Fibroblast of the conjunctiva (primary cell): ENCODE measurements around the gene STX2.

Source experiments
- DNase-seq: peaks from one replicate; pipeline ENCODE4 v3.0.0-alpha.2; 2010; ENCODE audit warnings: low read depth

STX2 gene

DNA sequence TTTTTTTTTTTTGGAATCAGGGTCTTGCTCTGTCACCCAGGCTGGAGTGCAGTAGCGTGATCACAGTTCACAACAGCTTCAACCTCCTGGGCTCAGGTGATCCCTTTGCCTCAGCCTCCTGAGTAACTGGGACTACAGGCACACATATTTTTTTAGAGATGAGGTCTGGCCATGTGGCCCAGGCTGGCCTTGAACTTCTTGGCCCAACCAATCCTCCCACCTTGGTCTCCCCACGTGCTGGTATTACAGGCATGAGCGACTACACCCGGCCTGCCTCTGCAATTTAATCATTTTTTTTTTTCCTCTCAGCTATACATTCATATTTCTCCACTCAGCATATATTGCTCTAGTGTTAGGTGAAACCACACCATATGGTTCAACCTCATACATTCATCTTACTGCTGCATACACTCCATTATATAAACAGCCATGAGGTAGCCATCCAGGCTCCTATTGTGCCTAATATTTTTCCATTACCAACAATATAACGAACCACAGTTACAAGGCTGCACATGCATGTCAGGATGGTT lies 7.1 kb downstream of the STX2 start:
- DNase-seq = no peak

DNA sequence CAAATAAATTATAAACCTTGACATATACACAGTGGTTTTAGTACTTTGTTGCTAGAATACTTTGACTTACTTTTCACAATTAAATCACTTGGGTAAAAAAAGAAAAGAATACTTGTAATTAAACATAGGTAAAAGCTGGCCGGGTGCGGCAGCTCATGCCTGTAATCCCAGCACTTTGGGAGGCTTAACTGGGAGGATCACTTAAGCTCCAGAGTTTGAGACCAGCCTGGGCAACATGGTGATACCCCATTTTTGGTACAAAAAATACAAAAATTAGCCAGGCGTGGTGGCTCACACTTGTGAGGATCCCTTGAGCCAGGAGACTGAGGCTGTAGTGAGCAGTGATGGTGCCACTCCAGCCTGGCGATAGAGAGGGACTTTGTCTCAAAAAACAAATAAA lies 7.8 kb downstream of the STX2 start:
- no peak for DNase-seq

DNA sequence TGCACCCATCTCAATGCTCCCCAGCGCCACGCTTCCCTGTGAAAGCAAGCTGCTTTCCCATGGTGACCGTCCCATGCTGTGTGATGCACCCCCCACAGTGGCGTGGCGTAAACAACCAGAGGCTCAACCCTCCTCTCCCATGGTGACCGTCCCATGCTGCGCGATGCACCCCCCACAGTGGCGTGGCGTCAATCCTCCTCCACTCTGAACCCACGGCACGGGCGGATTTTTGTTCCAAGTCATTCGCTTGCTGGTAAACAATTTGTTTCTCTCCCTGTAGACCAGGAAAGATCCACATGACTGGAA lies 8.9 kb downstream of the STX2 start:
- DNase-seq = no peak

DNA sequence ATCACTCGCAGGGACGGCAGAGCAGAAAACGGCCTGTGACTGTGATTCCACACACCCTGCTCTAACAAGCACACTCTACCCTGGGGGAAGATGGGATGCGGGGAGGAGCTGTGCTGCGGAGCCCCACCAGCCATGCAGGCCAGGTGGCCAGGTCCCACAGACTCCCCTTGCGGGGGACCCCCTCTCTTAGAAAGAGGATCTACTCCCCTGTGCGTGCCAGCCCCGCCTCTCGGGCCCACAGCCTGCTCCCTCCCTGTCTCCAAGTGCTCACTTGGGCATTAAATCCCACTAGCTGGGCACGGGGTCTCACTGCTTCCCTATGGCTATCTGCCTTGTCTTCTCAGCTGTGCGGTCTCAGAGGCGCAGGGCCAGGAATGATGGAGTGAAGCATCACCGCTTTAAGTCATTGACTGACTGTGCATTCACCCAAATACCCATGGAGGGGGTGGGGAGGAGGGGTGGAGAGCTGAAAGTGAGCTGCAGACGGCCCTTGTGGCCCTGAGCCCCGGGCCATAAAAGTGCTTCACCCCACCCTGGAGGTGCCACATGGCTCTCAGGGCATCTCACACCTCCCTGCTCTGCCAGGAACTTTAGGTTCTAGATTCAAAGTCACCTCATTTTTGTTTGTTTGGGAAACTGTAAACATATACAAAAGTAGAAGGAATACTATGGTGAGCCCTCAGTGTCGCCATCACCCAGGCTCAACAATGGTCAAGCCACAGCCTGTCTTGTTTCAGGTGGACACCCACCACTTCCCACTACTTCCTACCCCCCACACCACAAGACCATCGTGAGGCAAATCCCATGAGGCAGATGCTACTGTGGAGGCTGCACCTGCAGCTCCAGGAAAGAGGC lies 9.4 kb downstream of the STX2 start:
- DNase-seq = no peak

DNA sequence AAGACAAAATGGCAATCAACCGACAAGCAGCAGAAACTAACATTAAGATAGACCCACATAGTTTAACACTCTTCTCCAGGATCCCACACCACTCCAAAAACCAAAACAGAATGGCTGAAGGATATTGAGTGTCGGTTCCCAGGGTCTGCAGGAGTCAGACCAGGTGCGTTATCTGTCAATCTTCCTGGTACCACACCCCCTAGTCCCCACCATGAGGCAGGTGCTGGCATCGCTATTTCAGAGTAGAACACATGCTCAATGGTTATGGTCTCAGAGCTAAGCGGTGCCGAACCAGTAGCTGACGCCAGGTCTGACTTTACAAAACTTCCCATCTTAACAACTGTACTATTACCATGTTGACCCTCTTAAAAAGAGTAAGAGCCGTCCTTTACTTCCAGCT lies 10.2 kb downstream of the STX2 start:
- DNase-seq = no peak

DNA sequence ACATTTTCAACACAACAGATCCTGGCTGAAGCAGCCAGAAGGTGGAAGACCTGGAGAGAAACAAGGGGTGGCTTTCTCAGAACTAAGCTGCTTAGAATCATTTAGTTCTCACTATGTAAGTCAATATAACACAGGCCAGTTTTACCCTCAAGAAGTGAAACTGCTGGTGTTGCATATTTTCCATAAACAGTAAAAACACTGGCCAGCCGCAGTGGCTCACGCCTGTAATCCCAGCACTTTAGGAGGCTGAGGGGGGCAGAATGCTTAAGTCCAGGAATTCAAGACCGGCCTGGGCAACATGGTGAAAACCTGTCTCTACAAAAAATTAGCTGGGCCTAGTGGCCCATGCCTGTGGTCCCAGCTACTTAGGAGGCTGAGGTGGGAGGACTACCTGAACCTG lies 11.6 kb downstream of the STX2 start:
- DNase-seq = no peak

DNA sequence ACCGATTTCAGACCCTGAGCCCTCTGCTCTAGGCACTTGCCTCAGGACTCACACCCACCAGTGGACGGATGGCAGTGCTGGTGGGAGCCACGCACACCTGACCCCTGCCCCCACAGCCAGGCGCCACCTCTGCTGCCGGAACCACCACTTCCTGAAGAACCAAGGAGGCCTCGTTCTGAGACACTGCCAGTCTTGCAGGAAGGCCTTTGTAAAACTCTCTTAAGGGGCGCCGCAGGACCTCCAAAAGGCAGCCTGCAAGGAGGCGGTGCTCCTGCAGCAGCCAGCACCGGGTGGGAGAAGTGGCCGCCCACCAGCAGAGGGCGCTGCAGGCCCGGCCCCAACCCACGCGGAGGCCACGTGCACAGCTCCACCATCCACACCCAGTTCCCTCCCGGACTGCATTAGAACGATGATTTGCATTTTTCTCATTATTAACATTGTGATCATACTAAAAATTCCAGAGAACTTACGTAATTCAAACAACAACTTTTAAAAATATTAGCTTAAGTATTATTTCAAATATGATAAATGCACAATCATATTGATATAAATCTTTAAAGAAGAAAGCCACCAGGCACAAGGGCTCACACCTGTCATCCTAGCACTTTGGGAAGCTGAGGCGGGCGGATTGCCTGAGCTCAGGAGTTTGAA lies 12.8 kb downstream of the STX2 start:
- DNase-seq = no peak

DNA sequence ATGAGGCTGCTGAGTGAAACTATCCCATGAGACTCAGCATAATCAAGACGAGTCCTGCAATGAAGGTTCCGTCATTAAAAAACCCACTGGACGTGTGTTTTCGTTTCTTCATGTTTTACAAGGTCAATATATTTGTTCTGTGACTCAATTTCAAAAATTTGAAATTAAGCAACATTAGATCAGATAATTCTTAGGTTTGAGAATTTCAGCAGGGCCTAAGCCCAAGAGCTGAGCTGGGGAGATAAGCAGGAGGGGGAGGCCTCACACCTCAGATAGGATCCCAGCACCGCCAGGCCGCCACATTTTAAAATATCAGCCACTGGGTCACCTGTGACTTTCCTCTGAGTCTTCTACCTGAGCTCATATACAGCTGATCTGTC lies 13.3 kb downstream of the STX2 start:
- no peak for DNase-seq

DNA sequence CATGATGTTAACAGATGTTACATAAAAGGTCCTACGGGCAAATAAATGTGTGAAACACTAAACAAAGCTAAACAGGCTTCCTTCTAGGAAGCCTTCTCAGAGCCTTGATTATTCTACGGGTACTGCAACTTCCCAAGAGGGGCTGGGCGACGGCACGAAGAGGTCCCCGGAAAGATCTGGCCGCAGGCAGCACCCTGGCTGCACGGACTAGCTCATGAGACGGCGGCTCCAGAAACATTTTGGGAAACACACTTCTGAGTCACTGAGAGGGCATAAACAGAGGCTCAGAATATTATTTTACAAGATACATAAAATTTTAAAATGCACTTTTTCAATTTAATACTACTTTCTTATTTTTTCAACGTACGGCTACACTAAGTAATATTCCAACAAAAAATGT lies 19.4 kb downstream of the STX2 start:
- no peak for DNase-seq

DNA sequence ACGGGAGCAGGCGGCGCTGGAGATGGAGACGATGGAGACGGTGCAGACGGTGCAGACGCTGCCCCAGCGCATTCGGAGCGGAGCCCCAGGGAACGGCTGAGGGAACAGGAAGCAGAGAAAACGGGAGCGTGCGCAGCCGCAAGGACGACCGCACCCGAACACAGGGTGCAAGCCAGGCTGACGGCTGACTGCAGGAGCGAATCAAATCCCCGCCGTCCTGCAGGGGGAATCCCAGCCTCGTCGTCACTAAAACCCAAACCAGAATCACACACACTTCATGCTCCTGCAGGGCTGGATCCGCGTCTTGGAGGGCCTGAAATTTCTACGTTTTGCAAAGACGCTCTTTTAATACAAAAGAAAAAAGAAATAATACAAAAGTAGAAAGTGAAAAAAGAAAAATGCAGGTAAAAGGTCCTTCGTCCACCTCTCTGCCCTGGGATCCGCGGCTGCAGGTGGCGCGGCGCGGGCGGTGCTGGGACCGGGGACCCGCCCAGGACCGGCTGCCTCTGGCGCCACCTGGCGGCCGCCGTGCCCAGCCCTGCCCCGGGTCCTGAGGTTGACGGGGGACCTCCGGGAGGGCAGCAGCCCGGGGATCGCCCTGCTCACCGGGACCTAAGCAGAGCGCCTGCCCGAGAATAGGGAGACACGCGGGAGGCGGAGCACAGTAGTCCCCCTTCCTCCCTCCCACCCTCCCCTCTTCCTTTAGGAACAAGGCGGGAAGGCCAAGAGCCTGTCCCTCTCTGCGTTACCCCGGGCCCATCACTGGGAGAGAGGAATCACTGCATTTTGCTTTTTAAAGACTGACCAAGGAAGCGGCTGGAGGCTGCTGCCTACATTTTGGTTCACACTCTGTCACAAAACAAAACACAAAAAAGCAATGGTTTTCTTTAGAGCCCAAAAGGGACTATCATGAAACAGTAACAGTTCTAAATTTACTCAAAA lies 20.1 kb downstream of the STX2 start:
- DNase-seq = peak; percentile 18

DNA sequence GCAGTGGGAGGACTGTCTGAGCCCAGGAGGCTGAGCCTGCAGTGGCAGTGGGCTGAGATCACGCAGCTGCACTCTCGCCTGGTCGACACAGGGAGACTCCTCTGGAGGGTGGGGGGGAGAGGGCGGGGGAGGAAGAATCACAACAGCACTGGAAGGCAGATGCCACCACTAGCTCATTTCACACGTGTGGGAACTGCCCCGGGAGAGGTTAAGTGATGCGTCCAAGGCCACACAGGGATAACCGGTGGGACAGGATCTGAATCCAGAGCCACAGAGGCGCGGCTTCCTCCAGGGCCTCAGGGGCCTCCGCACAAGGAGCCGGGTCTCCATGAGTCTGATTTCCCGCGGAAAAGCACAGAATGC lies 20.8 kb downstream of the STX2 start:
- DNase-seq = no peak

DNA sequence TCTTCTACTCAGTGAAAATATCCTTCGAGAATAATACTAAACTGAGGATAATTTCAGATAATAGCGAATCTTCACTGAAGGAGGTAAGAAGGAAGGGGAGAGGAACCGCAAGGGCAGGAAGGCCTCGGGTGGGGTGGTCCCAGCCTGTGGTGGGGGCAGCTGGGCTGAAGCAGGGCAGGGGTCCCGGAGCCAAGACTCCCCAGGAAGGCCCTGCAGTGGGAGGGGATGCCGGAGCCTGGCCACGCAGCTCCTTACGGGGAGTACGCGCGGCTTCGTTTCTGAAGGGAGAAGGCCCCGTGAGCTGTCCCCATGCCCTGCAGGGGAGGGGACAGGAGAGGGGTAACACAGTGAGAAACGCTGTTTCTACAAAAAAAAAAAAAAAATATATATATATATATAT lies 21.2 kb downstream of the STX2 start:
- no peak for DNase-seq

DNA sequence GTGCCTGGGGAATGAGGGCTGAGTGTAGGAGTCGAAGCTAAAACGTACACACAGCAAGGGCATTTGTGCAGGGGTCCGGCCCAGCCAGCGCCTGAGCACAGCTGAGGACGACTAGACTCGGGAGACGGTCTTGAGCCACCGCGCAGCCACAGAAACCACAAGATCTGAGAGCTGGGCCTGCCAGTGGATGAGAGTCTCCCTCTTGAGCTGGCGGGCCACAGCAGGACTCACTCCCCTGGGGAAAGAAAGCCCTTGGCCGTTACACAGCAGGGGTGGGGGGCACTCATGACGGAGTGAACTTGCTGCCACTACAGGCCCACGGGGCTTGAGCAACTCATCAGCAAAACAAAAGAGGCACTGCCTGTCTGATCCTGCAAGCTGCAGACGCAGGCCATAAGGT lies 23.0 kb downstream of the STX2 start:
- no peak for DNase-seq

DNA sequence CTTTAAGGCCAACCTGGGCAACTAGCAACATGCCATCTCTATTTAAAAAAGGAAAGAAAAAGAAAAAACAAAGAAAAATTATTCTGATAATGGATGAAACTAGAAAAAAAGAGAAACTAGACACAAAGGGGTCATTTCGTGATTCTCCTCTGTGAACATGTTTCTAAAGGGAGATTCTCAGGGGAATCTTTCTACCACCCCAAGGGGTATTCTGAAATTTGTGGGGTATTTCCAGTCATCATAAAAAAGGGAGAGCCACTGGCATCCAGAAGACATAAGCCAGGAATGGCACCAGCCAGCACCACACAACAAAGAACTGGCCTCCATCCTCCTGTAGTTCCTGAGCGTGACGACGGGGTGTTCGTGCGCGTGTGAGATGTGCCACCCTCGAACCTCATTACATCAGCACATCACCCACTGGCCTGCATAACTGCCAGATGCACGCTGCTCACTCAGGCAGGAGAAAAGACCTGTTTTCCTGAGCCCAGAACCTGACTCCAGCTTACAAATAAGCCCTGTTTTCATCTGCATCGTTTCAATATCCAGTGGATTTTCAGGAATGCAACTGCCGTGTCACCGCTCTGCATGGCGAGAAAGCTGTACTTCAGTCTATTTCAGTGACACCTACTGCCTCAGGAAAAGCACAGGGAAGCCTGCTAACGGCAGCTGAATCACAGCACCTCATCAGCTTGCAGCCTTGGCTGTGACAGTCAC lies 23.9 kb downstream of the STX2 start:
- no peak for DNase-seq

DNA sequence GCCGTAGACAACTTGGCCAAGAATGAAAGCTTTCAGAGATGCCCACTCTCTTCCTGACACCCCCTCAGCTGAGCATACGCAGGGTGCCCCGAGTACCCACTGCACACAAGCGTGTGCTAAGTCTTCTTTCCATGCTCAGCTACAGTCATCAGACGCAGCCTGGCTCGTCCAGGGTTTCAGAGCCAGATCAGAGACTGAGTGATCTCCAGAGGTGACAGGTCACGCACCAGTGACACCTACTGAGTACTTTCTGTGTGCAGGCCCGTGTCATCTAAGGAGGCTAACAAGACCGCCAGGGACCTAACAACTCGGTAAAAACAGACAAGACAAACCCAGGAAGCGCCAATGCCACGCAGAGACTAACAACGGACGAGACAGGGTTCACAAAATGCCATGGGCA lies 25.1 kb downstream of the STX2 start:
- DNase-seq = no peak

DNA sequence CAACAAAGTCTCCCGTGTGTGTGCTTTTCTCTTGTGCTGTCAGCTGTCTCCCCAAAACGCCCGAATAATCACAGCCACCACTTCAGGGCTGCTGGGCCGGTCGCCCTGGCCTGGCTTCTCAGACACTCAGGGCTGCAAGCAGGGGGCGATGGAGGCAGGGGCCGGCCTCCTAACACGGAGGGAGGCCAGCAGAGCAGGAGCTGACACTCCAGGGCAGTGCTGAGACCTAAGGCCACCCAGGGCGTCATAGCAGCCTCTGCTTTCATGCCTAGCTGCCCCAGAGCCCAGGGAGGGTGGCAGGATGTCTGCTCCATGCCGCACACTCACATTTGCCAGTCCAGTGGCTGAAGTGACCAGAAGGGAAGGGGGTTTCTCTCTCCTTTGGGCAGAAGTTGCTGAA lies 25.6 kb downstream of the STX2 start:
- DNase-seq = no peak

DNA sequence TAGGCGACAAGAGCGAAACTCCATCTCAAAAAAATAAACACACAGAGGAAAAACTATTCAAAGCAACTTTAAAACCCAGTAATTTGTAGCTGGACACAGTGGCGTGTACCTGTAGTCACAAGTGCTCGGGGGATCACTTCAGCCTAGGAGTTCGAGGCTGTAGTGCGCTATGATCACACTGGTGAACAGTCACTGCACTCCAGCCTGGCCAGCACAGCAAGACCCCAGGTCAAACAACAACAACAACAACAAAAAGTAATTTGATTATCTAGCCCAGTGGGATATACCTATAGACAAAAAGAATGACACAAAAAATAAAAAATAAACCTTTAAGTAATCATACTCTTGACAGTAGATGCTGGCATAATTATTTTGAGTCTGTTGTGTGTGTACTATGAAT lies 29.3 kb downstream of the STX2 start:
- no peak for DNase-seq

DNA sequence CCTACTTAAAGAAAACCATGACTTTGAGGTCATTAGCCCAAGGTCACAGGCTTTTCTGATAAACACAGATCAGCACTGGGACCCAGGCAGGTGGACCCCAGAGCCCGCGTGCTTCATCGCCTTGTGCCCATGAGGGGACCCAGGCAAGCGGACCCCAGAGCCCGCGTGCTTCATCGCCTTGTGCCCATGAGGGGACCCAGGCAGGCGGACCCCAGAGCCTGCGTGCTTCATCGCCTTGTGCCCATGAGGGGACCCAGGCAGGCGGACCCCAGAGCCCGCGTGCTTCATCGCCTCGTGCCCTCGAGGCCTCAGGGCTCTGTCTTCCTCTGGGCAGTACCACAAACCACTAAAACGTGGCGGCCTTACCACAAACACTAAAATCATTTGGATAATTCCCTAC lies 31.7 kb downstream of the STX2 start:
- DNase-seq = no peak

DNA sequence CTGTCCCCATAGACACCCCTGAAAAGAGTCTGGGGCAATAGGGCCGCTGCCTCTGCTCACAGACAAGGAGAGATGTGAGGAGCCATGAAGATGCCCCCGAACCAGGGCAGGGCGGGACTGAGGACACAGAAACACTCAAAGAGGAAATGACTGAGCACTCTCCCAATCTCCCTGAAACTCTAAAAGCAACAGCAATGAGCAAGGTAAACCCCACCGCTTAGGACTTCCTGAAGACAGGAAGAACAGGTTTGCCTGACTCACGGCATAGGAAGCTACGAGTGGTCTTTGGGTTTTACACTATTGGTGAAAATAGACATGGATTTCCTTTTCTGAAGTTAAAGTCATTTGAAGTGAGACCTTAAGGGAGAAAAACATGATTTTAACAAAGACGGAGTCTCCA lies 32.5 kb downstream of the STX2 start:
- no peak for DNase-seq

DNA sequence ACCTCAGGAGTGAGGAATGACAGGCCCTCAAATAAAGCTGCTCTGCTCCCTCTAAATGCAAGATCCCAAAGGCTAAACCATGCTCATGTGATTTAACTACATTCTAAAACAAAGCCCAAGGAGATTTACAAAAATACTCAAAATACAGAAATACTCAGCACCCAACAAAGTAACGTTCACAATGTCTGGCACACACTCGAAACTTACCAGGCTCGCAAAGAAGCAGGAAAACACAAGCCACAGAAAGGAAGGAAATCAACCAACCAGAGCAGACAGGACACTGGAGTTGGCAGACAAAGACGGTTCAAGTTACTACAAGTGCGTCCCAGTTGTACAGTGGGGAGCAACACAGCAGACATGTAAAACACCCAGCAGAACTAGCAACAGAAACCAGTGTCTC lies 33.4 kb downstream of the STX2 start:
- no peak for DNase-seq

DNA sequence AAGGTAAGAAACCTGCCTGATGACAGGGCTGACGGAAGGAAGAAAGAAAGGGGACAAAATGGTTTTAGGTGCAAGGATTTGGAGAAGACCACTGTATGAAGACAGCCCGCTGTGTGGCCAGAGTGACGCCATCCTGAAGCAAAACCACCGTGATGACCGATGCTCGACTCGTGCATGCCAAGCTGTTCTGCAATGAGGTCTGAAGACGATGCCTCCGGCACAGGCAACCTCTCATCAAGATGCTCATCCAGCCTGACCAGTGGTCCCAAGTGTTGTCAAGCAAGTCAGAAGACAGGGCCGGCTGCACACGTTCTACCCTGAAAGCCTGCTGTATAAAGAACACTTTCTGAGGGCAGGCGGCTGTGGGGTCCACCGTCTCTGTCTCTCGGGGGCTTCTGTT lies 34.8 kb downstream of the STX2 start:
- DNase-seq = no peak

DNA sequence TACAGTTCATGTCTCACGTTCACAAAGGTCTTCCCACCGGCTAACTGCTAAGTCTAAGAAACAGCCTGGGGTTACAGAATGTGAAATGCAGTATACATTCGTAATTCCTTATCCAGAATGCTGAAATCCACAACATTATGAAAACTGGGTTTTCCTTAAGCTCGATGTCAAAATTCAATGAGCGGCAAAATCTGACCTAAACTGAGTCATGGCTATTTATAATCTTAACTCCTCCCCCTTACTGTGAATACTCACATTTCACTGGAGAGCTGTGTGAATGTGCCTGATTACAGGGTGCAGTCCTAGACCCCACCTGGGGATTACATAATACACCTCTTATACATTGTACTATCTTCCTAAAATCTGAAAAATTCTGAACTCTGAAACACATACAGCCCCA lies 35.3 kb downstream of the STX2 start:
- DNase-seq = no peak
